GM19023 (cell line): ENCODE results near the gene DSCAML1.

Experiments
- ATAC-seq: cut with Tn5 transposase; IDR thresholded peaks from one replicate; pipeline ENCODE4 v1.9.1; 2021; ENCODE audit warnings: mild to moderate bottlenecking, moderate library complexity; ENCODE audit not compliant: unreplicated experiment

DSCAML1 gene

GRCh38 chr11:117670924-117671323, 126.1 kb downstream of the DSCAML1 start:
- no peak for ATAC-seq

- ATAC-seq, result no peak
These were observed 126.6 kb downstream of the DSCAML1 start for GRCh38 chr11:117670443-117670842.

GRCh38 chr11:117669616-117670015, 127.4 kb downstream of the DSCAML1 start:
- no peak for ATAC-seq

GRCh38 chr11:117669062-117669461, 128.0 kb downstream of the DSCAML1 start:
- ATAC-seq, result no peak

GRCh38 chr11:117668321-117668751, 128.7 kb downstream of the DSCAML1 start:
- no peak for ATAC-seq

GRCh38 chr11:117664897-117665296, 132.1 kb downstream of the DSCAML1 start:
- ATAC-seq, result no peak

- no peak for ATAC-seq
These were observed 133.2 kb downstream of the DSCAML1 start for GRCh38 chr11:117663821-117664220.

GRCh38 chr11:117663414-117663813, 133.6 kb downstream of the DSCAML1 start:
- no peak for ATAC-seq

- no peak for ATAC-seq
These were observed 134.2 kb downstream of the DSCAML1 start for GRCh38 chr11:117662671-117663269.

GRCh38 chr11:117662255-117662654, 134.8 kb downstream of the DSCAML1 start:
- ATAC-seq, result no peak

- no peak for ATAC-seq
These were observed 138.2 kb downstream of the DSCAML1 start for GRCh38 chr11:117658809-117659208.

- ATAC-seq, result no peak
These were observed 139.2 kb downstream of the DSCAML1 start for GRCh38 chr11:117657794-117658193.

- ATAC-seq, result no peak
These were observed 142.4 kb downstream of the DSCAML1 start for GRCh38 chr11:117654281-117655255.

- ATAC-seq, result no peak
These were observed 144.5 kb downstream of the DSCAML1 start for GRCh38 chr11:117652521-117652920.

- ATAC-seq, result no peak
These were observed 147.5 kb downstream of the DSCAML1 start for GRCh38 chr11:117649296-117650055.

GRCh38 chr11:117647872-117648271, 149.1 kb downstream of the DSCAML1 start:
- ATAC-seq, result no peak

- ATAC-seq, result no peak
These were observed 149.8 kb downstream of the DSCAML1 start for GRCh38 chr11:117647207-117647606.

- ATAC-seq, result no peak
These were observed 150.6 kb downstream of the DSCAML1 start for GRCh38 chr11:117646411-117646810.

- ATAC-seq, result no peak
These were observed 152.4 kb downstream of the DSCAML1 start for GRCh38 chr11:117644403-117645155.

GRCh38 chr11:117643606-117644300, 153.3 kb downstream of the DSCAML1 start:
- ATAC-seq, result no peak
